GM10248 (cell line): Measurements from ENCODE around the gene CNTNAP2.

Experiments used
- CTCF ChIA-PET: fragments of 300-600 bp; sonication (Branson Sonifier 250); formaldehyde crosslinking; extraction: SDS; loops from one replicate; lab custom pipeline; 2021; ENCODE audit warnings: antibody characterized with exemption; lab: Yijun Ruan, JAX
- POLR2A ChIA-PET: fragments of 350-650 bp; sonication (Branson Sonifier 250); formaldehyde crosslinking; extraction: SDS; loops from one replicate; lab custom pipeline; 2020; ENCODE audit warnings: antibody characterized with exemption; lab: Yijun Ruan, JAX
- DNase-seq: peaks from one replicate; pipeline ENCODE4 v3.0.0; 2012; ENCODE audit errors: extremely low spot score
- CTCF ChIP-seq: IDR thresholded peaks from 2 replicates; pipeline ENCODE4 v1.5.1; 2012; ENCODE audit warnings: mild to moderate bottlenecking, low read depth; ENCODE audit errors: extremely low read depth, missing control alignments, control extremely low read depth

The CNTNAP2 gene

GRCh38 chr7:147321504-147321903 is 1204.9 kb downstream of the CNTNAP2 start:
- no peak for DNase-seq
- CTCF ChIA-PET = no interaction called here
- TF ChIP-seq CTCF = no peak
- POLR2A ChIA-PET = no interaction called here

- CTCF ChIA-PET = no interaction called here
- no peak for TF ChIP-seq CTCF
- POLR2A ChIA-PET = no interaction called here
- DNase-seq = no peak
Measured at GRCh38 chr7:147332988-147333387, 1216.4 kb downstream of the CNTNAP2 start.

- DNase-seq = no peak
- CTCF ChIA-PET = no interaction called here
- no peak for TF ChIP-seq CTCF
- POLR2A ChIA-PET = no interaction called here
Measured at GRCh38 chr7:147363101-147363500, 1246.5 kb downstream of the CNTNAP2 start.

GRCh38 chr7:147376192-147376591 is 1259.6 kb downstream of the CNTNAP2 start:
- DNase-seq = no peak
- no peak for TF ChIP-seq CTCF
- POLR2A ChIA-PET = no interaction called here
- CTCF ChIA-PET = no interaction called here

GRCh38 chr7:147380926-147381325 is 1264.3 kb downstream of the CNTNAP2 start:
- CTCF ChIA-PET = no interaction called here
- POLR2A ChIA-PET = no interaction called here
- TF ChIP-seq CTCF = no peak
- no peak for DNase-seq

- no peak for DNase-seq
- ChIA-PET CTCF (no interaction called here), POLR2A (no interaction called here)
- TF ChIP-seq CTCF = no peak
Measured at GRCh38 chr7:147394329-147394728, 1277.7 kb downstream of the CNTNAP2 start.

GRCh38 chr7:147400221-147400689 is 1283.7 kb downstream of the CNTNAP2 start:
- CTCF ChIA-PET = no interaction called here
- POLR2A ChIA-PET = no interaction called here
- no peak for DNase-seq
- TF ChIP-seq CTCF = no peak
